GM23338 (cell line): ENCODE data around the gene L3HYPDH. TPM values are rescaled to one million over a fixed set of nuclear protein-coding genes. Genes with fewer than 3 reads are reported as not detected.
A peak's percentile ranks its signal among the peaks of the same experiment; 100 is the strongest.

Source experiments
- ATAC-seq: fragments of 200-7000 bp; cut with Tn5 transposase; 3 replicates; pipeline ENCODE4 v1.9.1; 2020
- DNase-seq: peaks from one replicate; pipeline ENCODE4 v3.0.0-alpha.2; 2015; ENCODE audit warnings: low spot score
- H2AFZ ChIP-seq: fragments of 200-600 bp; sonication (generic); 2 replicates; pipeline ENCODE4 v1.8.0; 2016; ENCODE audit warnings: antibody characterized with exemption, mild to moderate bottlenecking, moderate library complexity
- H3F3A ChIP-seq: fragments of 200-600 bp; sonication (generic); replicated peaks from 2 replicates; pipeline ENCODE4 v1.8.0; 2017; ENCODE audit warnings: antibody characterized with exemption, mixed run types, low read depth
- H3K27ac ChIP-seq: fragments of 200-600 bp; sonication (generic); 2 replicates; pipeline ENCODE4 v1.6.1; 2016; ENCODE audit warnings: low read depth
- H3K27me3 ChIP-seq: fragments of 200-600 bp; sonication (generic); 2 replicates; pipeline ENCODE4 v1.8.0; 2016; ENCODE audit warnings: mild to moderate bottlenecking, mixed run types, moderate library complexity; ENCODE audit not compliant: insufficient read depth
- H3K36me3 ChIP-seq: fragments of 200-600 bp; sonication (generic); 2 replicates; pipeline ENCODE4 v1.8.0; 2016; ENCODE audit warnings: mild to moderate bottlenecking; ENCODE audit not compliant: insufficient read depth
- H3K4me1 ChIP-seq: fragments of 200-600 bp; sonication (generic); 2 replicates; pipeline ENCODE4 v1.8.0; 2016; ENCODE audit warnings: mild to moderate bottlenecking, moderate library complexity; ENCODE audit not compliant: insufficient read depth
- H3K4me2 ChIP-seq: fragments of 200-600 bp; sonication (generic); 2 replicates; pipeline ENCODE4 v1.7.1; 2017; ENCODE audit warnings: mixed run types
- H3K4me3 ChIP-seq: fragments of 200-600 bp; sonication (generic); 2 replicates; pipeline ENCODE4 v1.6.1; 2016; ENCODE audit warnings: mixed run types
- H3K79me2 ChIP-seq: fragments of 200-600 bp; sonication (generic); replicated peaks from 2 replicates; pipeline ENCODE4 v1.8.0; 2017; ENCODE audit warnings: mild to moderate bottlenecking; ENCODE audit not compliant: insufficient read depth
- H3K9me2 ChIP-seq: fragments of 200-600 bp; sonication (generic); 2 replicates; pipeline ENCODE4 v1.8.0; 2017; ENCODE audit not compliant: insufficient read depth
- H4K20me1 ChIP-seq: fragments of 200-600 bp; sonication (generic); replicated peaks from 2 replicates; pipeline ENCODE4 v1.8.0; 2017; ENCODE audit warnings: mild to moderate bottlenecking; ENCODE audit not compliant: insufficient read depth
- H3K27ac Mint-ChIP-seq: 2 replicates; pipeline ENCODE4 v1.8.0; 2020; ENCODE audit warnings: inconsistent platforms, mild to moderate bottlenecking, moderate library complexity, mixed read lengths
- H3K27me3 Mint-ChIP-seq: 3 replicates; pipeline ENCODE4 v1.8.0; 2022; ENCODE audit warnings: low read depth, mild to moderate bottlenecking, moderate library complexity, mixed read lengths, inconsistent platforms; ENCODE audit not compliant: insufficient read depth, poor library complexity
- H3K36me3 Mint-ChIP-seq: 3 replicates; pipeline ENCODE4 v1.8.0; 2021; ENCODE audit warnings: low read depth, mild to moderate bottlenecking, inconsistent platforms, moderate library complexity, mixed read lengths
- H3K4me1 Mint-ChIP-seq: 3 replicates; pipeline ENCODE4 v1.8.0; 2020; ENCODE audit warnings: mild to moderate bottlenecking, inconsistent platforms, mixed read lengths
- H3K4me3 Mint-ChIP-seq: 3 replicates; pipeline ENCODE4 v1.8.0; 2021; ENCODE audit warnings: moderate library complexity, mild to moderate bottlenecking, inconsistent platforms, mixed read lengths
- H3K9me3 Mint-ChIP-seq: 3 replicates; pipeline ENCODE4 v1.8.0; 2020; ENCODE audit warnings: moderate library complexity, mild to moderate bottlenecking, inconsistent platforms, mixed read lengths
- CREB1 ChIP-seq: fragments of 250-450 bp; sonication (Bioruptor Pico); IDR thresholded peaks from 2 replicates; pipeline ENCODE4 v1.5.0; 2020; ENCODE audit warnings: low read depth, mild to moderate bottlenecking, moderate library complexity
- EZH2 ChIP-seq: fragments of 200-600 bp; sonication (generic); IDR thresholded peaks from one replicate; pipeline ENCODE4 v1.8.0; 2017; ENCODE audit warnings: antibody characterized with exemption, mild to moderate bottlenecking, low read depth; ENCODE audit not compliant: unreplicated experiment
- EZH2phosphoT487 ChIP-seq: fragments of 200-600 bp; sonication (generic); IDR thresholded peaks from one replicate; pipeline ENCODE4 v1.8.1; 2018; ENCODE audit warnings: antibody characterized with exemption; ENCODE audit not compliant: unreplicated experiment
- JUNB ChIP-seq: IDR thresholded peaks from one replicate; pipeline ENCODE4 v1.6.1; 2016; ENCODE audit warnings: antibody characterized with exemption; ENCODE audit not compliant: unreplicated experiment
- NANOG ChIP-seq: IDR thresholded peaks from 2 replicates; pipeline ENCODE4 v1.6.1; 2016; ENCODE audit warnings: antibody characterized with exemption, borderline replicate concordance
- POLR2AphosphoS5 ChIP-seq: IDR thresholded peaks from 2 replicates; pipeline ENCODE4 v1.6.1; 2016; ENCODE audit warnings: antibody characterized with exemption, low read depth
- STAT1 ChIP-seq: IDR thresholded peaks from one replicate; pipeline ENCODE4 v1.6.1; 2016; ENCODE audit warnings: antibody characterized with exemption; ENCODE audit not compliant: unreplicated experiment
- ZNF114 ChIP-seq: fragments of 250-450 bp; sonication (Bioruptor Pico); IDR thresholded peaks from 2 replicates; pipeline ENCODE4 v1.5.0; 2020; ENCODE audit warnings: mild to moderate bottlenecking, moderate library complexity
- ZNF331 ChIP-seq: fragments of 250-450 bp; sonication (Bioruptor Pico); IDR thresholded peaks from 2 replicates; pipeline ENCODE4 v1.5.0; 2020; ENCODE audit warnings: low read depth, mild to moderate bottlenecking, moderate library complexity
- long read RNA-seq: library from polyadenylated mRNA; unstranded; transcript quantifications from one replicate; pipeline ENCODE4 v2.0.0, GENCODE V29; 2020; ENCODE audit not compliant: unreplicated experiment
- polyA plus RNA-seq: library from polyadenylated mRNA; unstranded; fragments of >200 nt; fragmentation: Nextera tagmentation; extraction: Ambion mirVana; gene quantifications from 2 replicates; pipeline ENCODE4 v1.2.1, GENCODE V29; 2016
- total RNA-seq: library from RNA; depleted of rRNA; stranded (reverse); fragments of >200 nt; shearing (Covaris generic); gene quantifications from 2 replicates; pipeline ENCODE4 v1.2.3, GENCODE V29; 2014; rRNA removed
- TF ChIP-seq, protein P1 (sequence below), 2 experiments: fragments of 200-600 bp in 1 of 2; sonication (generic) in 1 of 2; conservative IDR thresholded peaks; 2 replicates each; pipeline versions ENCODE4 v1.5.1 to v1.6.1; 2016 to 2017; ENCODE audit warnings: antibody characterized with exemption in 2 of 2, low read depth in 2 of 2, mild to moderate bottlenecking in 2 of 2, moderate library complexity in 1 of 2
- TF ChIP-seq, protein P2 (sequence below): IDR thresholded peaks from 2 replicates; pipeline ENCODE4 v1.6.1; 2016; ENCODE audit warnings: antibody characterized with exemption
- TF ChIP-seq, protein P3 (sequence below): IDR thresholded peaks from one replicate; pipeline ENCODE4 v1.6.1; 2018; ENCODE audit warnings: antibody characterized with exemption; ENCODE audit not compliant: unreplicated experiment
- TF ChIP-seq, protein P4 (sequence below): fragments of 250-450 bp; sonication (Bioruptor Pico); IDR thresholded peaks from 2 replicates; pipeline ENCODE4 v1.5.0; 2020; ENCODE audit warnings: mild to moderate bottlenecking, moderate library complexity

L3HYPDH gene
- total RNA-seq (24.8 and 24.9 TPM in 2 replicates), polyA plus RNA-seq (15.6 and 18.6 TPM in 2 replicates)
- long read RNA-seq, partial matches to known transcripts: 0 of 3 reads
- long read RNA-seq, other reads (novel, unspliced or antisense): 1 of 3 reads

DNA sequence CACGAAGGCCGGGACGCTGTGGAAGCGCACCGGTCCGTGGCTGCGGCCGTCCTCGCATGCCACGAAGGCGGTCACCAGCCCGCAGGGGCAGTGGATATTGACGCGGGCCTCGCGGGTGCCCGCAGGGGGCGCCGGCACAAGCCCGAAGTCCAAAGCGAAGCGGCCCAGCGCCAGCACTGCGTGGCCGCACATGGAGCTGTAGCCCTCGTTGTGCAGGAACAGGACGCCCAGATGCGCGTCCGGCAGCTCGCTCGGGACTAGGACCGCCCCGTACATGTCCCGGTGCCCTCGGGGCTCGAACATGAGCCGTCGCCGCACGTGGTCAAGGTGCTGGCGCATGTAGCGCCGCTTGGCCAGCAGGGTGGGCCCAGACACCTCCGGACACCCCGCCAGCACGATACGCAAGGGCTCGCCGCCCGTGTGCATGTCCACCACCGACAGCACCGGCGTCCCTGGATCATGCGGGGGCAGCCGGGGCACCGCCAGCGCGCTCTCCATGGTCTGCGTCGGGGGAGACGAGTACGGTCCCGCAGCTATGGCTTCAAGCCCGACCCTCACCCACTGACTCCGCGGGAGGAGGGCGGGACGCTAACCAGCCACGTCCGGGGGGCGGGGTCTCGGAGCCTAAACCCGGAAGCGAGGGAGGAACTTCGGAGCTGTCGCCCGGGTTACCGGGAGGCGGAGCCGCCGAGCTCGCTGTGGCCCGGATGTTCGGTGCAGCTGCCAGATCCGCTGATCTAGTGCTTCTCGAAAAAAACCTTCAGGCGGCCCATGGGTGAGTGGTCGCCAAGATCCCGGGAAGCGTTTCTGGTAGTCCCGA lies at the start of gene L3HYPDH, which contains the start of gene JKAMP:
Gene L3HYPDH (minus strand): TSS at position 590 of the 820 bp plus-strand sequence. CDS start 92 bp downstream, at position 498.
Gene JKAMP (plus strand): TSS at position 699 of the 820 bp plus-strand sequence. CDS start 73 bp downstream, at position 772.
- Mint-ChIP-seq H3K4me3 (peak within 1 kb of the TSS; percentile 98), H3K9me3 (no peaks in the 10 kb centered on the region)

More for the DNA sequence above, at the start of gene L3HYPDH, which contains the start of gene JKAMP:
- ATAC-seq (peak; percentile 90), DNase-seq (peak; percentile 99)
- peaks cover 12% of the 10 kb centered on the region; the same call in 1 of the 2 replicates for H3K36me3 ChIP-seq
- TF ChIP-seq, protein P1, sequence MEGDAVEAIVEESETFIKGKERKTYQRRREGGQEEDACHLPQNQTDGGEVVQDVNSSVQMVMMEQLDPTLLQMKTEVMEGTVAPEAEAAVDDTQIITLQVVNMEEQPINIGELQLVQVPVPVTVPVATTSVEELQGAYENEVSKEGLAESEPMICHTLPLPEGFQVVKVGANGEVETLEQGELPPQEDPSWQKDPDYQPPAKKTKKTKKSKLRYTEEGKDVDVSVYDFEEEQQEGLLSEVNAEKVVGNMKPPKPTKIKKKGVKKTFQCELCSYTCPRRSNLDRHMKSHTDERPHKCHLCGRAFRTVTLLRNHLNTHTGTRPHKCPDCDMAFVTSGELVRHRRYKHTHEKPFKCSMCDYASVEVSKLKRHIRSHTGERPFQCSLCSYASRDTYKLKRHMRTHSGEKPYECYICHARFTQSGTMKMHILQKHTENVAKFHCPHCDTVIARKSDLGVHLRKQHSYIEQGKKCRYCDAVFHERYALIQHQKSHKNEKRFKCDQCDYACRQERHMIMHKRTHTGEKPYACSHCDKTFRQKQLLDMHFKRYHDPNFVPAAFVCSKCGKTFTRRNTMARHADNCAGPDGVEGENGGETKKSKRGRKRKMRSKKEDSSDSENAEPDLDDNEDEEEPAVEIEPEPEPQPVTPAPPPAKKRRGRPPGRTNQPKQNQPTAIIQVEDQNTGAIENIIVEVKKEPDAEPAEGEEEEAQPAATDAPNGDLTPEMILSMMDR (conservative IDR thresholded peaks at IDR 0.05; ENCODE audit: low read depth in 2 of 2): peak; percentile 40 to 46
- TF ChIP-seq ZNF331 (CRISPR knock-in tag) (no peak), EZH2 (no peak), JUNB (no peak), NANOG (no peak), STAT1 (no peak), EZH2phosphoT487 (no peak), CREB1 (CRISPR knock-in tag) (no peak; the same call in 1 of the 2 replicates), POLR2AphosphoS5 (peak; percentile 93), ZNF114 (CRISPR knock-in tag) (no peak)
- TF ChIP-seq, protein P2, sequence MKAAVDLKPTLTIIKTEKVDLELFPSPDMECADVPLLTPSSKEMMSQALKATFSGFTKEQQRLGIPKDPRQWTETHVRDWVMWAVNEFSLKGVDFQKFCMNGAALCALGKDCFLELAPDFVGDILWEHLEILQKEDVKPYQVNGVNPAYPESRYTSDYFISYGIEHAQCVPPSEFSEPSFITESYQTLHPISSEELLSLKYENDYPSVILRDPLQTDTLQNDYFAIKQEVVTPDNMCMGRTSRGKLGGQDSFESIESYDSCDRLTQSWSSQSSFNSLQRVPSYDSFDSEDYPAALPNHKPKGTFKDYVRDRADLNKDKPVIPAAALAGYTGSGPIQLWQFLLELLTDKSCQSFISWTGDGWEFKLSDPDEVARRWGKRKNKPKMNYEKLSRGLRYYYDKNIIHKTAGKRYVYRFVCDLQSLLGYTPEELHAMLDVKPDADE: peak; percentile 49; the same call in 1 of the 2 replicates
- TF ChIP-seq, protein P3, sequence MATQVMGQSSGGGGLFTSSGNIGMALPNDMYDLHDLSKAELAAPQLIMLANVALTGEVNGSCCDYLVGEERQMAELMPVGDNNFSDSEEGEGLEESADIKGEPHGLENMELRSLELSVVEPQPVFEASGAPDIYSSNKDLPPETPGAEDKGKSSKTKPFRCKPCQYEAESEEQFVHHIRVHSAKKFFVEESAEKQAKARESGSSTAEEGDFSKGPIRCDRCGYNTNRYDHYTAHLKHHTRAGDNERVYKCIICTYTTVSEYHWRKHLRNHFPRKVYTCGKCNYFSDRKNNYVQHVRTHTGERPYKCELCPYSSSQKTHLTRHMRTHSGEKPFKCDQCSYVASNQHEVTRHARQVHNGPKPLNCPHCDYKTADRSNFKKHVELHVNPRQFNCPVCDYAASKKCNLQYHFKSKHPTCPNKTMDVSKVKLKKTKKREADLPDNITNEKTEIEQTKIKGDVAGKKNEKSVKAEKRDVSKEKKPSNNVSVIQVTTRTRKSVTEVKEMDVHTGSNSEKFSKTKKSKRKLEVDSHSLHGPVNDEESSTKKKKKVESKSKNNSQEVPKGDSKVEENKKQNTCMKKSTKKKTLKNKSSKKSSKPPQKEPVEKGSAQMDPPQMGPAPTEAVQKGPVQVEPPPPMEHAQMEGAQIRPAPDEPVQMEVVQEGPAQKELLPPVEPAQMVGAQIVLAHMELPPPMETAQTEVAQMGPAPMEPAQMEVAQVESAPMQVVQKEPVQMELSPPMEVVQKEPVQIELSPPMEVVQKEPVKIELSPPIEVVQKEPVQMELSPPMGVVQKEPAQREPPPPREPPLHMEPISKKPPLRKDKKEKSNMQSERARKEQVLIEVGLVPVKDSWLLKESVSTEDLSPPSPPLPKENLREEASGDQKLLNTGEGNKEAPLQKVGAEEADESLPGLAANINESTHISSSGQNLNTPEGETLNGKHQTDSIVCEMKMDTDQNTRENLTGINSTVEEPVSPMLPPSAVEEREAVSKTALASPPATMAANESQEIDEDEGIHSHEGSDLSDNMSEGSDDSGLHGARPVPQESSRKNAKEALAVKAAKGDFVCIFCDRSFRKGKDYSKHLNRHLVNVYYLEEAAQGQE: peak; percentile 39
- TF ChIP-seq, protein P4, sequence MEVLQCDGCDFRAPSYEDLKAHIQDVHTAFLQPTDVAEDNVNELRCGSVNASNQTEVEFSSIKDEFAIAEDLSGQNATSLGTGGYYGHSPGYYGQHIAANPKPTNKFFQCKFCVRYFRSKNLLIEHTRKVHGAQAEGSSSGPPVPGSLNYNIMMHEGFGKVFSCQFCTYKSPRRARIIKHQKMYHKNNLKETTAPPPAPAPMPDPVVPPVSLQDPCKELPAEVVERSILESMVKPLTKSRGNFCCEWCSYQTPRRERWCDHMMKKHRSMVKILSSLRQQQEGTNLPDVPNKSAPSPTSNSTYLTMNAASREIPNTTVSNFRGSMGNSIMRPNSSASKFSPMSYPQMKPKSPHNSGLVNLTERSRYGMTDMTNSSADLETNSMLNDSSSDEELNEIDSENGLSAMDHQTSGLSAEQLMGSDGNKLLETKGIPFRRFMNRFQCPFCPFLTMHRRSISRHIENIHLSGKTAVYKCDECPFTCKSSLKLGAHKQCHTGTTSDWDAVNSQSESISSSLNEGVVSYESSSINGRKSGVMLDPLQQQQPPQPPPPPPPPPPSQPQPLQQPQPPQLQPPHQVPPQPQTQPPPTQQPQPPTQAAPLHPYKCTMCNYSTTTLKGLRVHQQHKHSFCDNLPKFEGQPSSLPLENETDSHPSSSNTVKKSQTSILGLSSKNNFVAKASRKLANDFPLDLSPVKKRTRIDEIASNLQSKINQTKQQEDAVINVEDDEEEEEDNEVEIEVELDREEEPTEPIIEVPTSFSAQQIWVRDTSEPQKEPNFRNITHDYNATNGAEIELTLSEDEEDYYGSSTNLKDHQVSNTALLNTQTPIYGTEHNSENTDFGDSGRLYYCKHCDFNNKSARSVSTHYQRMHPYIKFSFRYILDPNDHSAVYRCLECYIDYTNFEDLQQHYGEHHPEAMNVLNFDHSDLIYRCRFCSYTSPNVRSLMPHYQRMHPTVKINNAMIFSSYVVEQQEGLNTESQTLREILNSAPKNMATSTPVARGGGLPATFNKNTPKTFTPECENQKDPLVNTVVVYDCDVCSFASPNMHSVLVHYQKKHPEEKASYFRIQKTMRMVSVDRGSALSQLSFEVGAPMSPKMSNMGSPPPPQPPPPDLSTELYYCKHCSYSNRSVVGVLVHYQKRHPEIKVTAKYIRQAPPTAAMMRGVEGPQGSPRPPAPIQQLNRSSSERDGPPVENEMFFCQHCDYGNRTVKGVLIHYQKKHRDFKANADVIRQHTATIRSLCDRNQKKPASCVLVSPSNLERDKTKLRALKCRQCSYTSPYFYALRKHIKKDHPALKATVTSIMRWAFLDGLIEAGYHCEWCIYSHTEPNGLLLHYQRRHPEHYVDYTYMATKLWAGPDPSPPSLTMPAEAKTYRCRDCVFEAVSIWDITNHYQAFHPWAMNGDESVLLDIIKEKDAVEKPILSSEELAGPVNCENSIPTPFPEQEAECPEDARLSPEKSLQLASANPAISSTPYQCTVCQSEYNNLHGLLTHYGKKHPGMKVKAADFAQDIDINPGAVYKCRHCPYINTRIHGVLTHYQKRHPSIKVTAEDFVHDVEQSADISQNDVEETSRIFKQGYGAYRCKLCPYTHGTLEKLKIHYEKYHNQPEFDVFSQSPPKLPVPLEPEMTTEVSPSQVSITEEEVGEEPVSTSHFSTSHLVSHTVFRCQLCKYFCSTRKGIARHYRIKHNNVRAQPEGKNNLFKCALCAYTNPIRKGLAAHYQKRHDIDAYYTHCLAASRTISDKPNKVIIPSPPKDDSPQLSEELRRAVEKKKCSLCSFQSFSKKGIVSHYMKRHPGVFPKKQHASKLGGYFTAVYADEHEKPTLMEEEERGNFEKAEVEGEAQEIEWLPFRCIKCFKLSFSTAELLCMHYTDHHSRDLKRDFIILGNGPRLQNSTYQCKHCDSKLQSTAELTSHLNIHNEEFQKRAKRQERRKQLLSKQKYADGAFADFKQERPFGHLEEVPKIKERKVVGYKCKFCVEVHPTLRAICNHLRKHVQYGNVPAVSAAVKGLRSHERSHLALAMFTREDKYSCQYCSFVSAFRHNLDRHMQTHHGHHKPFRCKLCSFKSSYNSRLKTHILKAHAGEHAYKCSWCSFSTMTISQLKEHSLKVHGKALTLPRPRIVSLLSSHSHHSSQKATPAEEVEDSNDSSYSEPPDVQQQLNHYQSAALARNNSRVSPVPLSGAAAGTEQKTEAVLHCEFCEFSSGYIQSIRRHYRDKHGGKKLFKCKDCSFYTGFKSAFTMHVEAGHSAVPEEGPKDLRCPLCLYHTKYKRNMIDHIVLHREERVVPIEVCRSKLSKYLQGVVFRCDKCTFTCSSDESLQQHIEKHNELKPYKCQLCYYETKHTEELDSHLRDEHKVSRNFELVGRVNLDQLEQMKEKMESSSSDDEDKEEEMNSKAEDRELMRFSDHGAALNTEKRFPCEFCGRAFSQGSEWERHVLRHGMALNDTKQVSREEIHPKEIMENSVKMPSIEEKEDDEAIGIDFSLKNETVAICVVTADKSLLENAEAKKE (CRISPR knock-in tag): no peak
- H3K9me2 ChIP-seq: no peaks in the 10 kb centered on the region
- H3K4me1 ChIP-seq: peaks cover 9% of the 10 kb centered on the region
- H3K27me3 Mint-ChIP-seq: peaks cover 2% of the 10 kb centered on the region
- peak within 1 kb of the TSS; percentile 80 for H3K4me3 ChIP-seq
- H3K27me3 ChIP-seq: no peaks in the 10 kb centered on the region; the same call in 1 of the 2 replicates
- no peaks in the 10 kb centered on the region for H3F3A ChIP-seq
- H3K36me3 Mint-ChIP-seq: peaks cover 14% of the 10 kb centered on the region
- peak within 1 kb of the TSS; percentile 97 for H3K27ac Mint-ChIP-seq
- peak within 1 kb of the TSS; percentile 75 for H3K4me2 ChIP-seq
- H3K27ac ChIP-seq: peak within 1 kb of the TSS; percentile 81
- H2AFZ ChIP-seq: peak within 1 kb of the TSS; percentile 91
- peaks cover 12% of the 10 kb centered on the region; the same call in 1 of the 2 replicates for H4K20me1 ChIP-seq
- H3K4me1 Mint-ChIP-seq: peaks cover 21% of the 10 kb centered on the region
- peaks cover 51% of the 10 kb centered on the region for H3K79me2 ChIP-seq
